Vagina (tissue), 2 donors: ENCODE measurements around the gene SMG7. TPM values are rescaled to one million over a fixed set of nuclear protein-coding genes. Genes with fewer than 3 reads are reported as not detected.

Experiments used
- DNase-seq, 2 donors: peaks; one replicate each; pipeline ENCODE4 v3.0.0-alpha.2; 2017; ENCODE audit errors: extremely low spot score in 2 of 2
- H3K27ac ChIP-seq: fragments of 200-600 bp; sonication (generic); one replicate; pipeline ENCODE4 v1.5.1; 2019
- H3K27me3 ChIP-seq: fragments of 200-600 bp; sonication (generic); one replicate; pipeline ENCODE4 v1.5.1; 2019
- H3K36me3 ChIP-seq, 2 donors: fragments of 200-600 bp; sonication (generic); one replicate each; pipeline ENCODE4 v1.5.1; 2017 to 2019
- H3K4me1 ChIP-seq: fragments of 200-600 bp; sonication (generic); one replicate; pipeline ENCODE4 v1.5.1; 2019
- H3K4me3 ChIP-seq, 2 donors: fragments of 200-600 bp; sonication (generic); 1 replicate in 1 of 2; 2 replicates in 1 of 2; pipeline ENCODE4 v1.5.1; 2016 to 2019
- H3K9me3 ChIP-seq: fragments of 200-600 bp; sonication (generic); one replicate; pipeline ENCODE4 v1.5.1; 2019
- CTCF ChIP-seq, 3 experiments: fragments of 450-650 bp in 2 of 3; fragments of 200-600 bp in 1 of 3; sonication (generic) in 1 of 3; IDR thresholded peaks; one replicate each; pipeline ENCODE4 v1.5.1; 2017 to 2019; ENCODE audit warnings: antibody characterized with exemption in 3 of 3, mild to moderate bottlenecking in 2 of 3, moderate library complexity in 2 of 3
- POLR2A ChIP-seq, 2 donors: fragments of 450-650 bp; IDR thresholded peaks; one replicate each; pipeline ENCODE4 v1.6.1; 2017; ENCODE audit warnings: antibody characterized with exemption in 2 of 2, mild to moderate bottlenecking in 2 of 2, moderate library complexity in 2 of 2
- POLR2AphosphoS5 ChIP-seq, 2 donors: sonication (generic); formaldehyde crosslinking; IDR thresholded peaks; one replicate each; pipeline ENCODE4 v1.9.0; 2017; ENCODE audit warnings: antibody characterized with exemption in 2 of 2, mild to moderate bottlenecking in 2 of 2, low read depth in 1 of 2; ENCODE audit not compliant: insufficient read depth in 1 of 2
- intact Hi-C: fragments of 100-400 bp; cut with DNase I; formaldehyde crosslinking; loops from one replicate; pipeline ENCODE4 v1.15.1; 2023
- total RNA-seq: library from RNA; depleted of rRNA; stranded (reverse); fragments of >200 nt; gene quantifications from one replicate; pipeline ENCODE4 v1.2.3, GENCODE V29; 2016

Gene SMG7
- total RNA-seq, 1 donor from 2014 or later: 48.9 TPM

DNA sequence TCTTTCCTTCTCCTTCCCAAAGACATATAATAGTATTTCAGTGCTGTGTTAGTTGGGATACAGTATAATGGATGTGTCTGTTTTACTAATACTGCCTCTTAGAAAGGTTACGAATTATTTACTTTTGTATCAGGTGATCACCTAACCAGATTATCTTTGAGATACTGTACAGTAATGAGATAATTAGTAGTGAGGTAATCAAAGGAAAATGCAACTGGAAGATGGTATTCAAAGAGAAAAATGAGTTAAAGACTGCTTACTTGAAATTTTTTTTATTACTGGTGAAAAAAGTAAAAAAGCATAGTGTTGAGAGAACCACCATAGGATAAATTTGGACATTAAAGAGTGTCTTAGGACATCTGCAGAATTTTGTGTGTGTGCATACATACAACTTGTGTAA lies 10.9 kb downstream of the SMG7 start:
- DNase-seq: no peak
- intact Hi-C loops: no loop called here
- H3K27me3 ChIP-seq: no peaks in the 10 kb centered on the region
- no peak overlapping the region for H3K27ac ChIP-seq
- peaks cover 38% of the 10 kb centered on the region for H3K4me1 ChIP-seq
- H3K4me3 ChIP-seq: no peak overlapping the region
- no peaks in the 10 kb centered on the region for H3K36me3 ChIP-seq
- no peak for TF ChIP-seq POLR2A (IDR thresholded peaks at IDR 0.05)
- TF ChIP-seq POLR2AphosphoS5 (IDR thresholded peaks at IDR 0.05; ENCODE audit: insufficient read depth in 1 of 2, low read depth in 1 of 2): no peak
- no peak for TF ChIP-seq CTCF (IDR thresholded peaks at IDR 0.05)
- H3K9me3 ChIP-seq: no peaks in the 10 kb centered on the region

DNA sequence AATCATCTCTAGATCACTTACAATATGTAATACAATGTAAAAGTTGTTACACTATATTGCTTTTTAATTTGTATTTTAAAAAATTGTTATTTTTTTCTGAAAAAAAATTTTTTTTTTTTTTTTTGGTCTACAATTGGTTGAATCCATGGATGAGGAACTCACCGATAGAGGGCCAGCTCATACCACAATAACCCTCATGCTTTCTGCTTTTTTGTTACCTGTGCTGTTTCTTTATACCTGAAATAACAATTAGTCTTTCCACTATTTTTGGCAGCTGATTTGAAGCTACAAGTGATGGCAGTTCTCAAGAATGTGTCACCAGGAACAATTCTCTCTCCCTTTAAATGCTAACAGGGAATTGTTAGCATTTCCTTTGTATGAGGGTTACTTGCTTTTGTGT lies 12.0 kb downstream of the SMG7 start:
- intact Hi-C loops: no loop called here
- no peak overlapping the region for H3K4me3 ChIP-seq
- H3K36me3 ChIP-seq: no peaks in the 10 kb centered on the region
- no peak overlapping the region for H3K27ac ChIP-seq
- H3K27me3 ChIP-seq: no peaks in the 10 kb centered on the region
- H3K4me1 ChIP-seq: peaks cover 28% of the 10 kb centered on the region
- H3K9me3 ChIP-seq: no peaks in the 10 kb centered on the region
- no peak for TF ChIP-seq POLR2AphosphoS5 (IDR thresholded peaks at IDR 0.05; ENCODE audit: insufficient read depth in 1 of 2, low read depth in 1 of 2)
- no peak for DNase-seq

DNA sequence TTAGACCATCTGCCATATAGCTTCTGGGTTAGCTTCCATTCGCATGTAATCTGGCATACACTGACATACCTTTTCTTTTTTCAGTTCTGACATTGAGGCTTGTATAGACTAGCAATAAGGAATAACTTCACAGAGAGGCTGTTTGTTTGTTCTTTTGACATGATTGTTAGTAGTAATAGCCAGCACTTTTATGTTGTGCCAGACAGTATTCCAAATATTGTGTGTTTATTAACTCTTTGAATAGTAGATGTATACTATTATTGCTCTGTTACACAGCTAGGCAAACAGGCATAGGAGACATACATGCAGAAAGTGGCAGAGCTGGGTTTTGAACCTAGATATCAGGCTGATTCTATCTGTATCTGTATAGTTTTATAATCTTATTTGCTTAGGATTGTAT lies 12.6 kb downstream of the SMG7 start:
- Histone ChIP-seq H3K9me3 (no peaks in the 10 kb centered on the region), H3K4me1 (peaks cover 22% of the 10 kb centered on the region), H3K36me3 (no peaks in the 10 kb centered on the region), H3K27ac (no peak overlapping the region), H3K27me3 (no peaks in the 10 kb centered on the region), H3K4me3 (no peak overlapping the region)
- intact Hi-C loops: no loop called here
- no peak for TF ChIP-seq POLR2AphosphoS5 (IDR thresholded peaks at IDR 0.05; ENCODE audit: insufficient read depth in 1 of 2, low read depth in 1 of 2)
- no peak for TF ChIP-seq CTCF (IDR thresholded peaks at IDR 0.05)
- no peak for TF ChIP-seq POLR2A (IDR thresholded peaks at IDR 0.05)
- DNase-seq: no peak

GRCh38 chr1:183487674-183488442 lies 15.6 kb downstream of the SMG7 start:
- no peak for DNase-seq
- no peak overlapping the region for H3K27ac ChIP-seq
- no peak for TF ChIP-seq POLR2A (IDR thresholded peaks at IDR 0.05)
- TF ChIP-seq CTCF (IDR thresholded peaks at IDR 0.05): no peak
- TF ChIP-seq POLR2AphosphoS5 (IDR thresholded peaks at IDR 0.05; ENCODE audit: insufficient read depth in 1 of 2, low read depth in 1 of 2): no peak
- H3K4me1 ChIP-seq: peaks cover 8% of the 10 kb centered on the region
- no peaks in the 10 kb centered on the region for H3K36me3 ChIP-seq
- no peaks in the 10 kb centered on the region for H3K27me3 ChIP-seq
- H3K9me3 ChIP-seq: no peaks in the 10 kb centered on the region
- intact Hi-C loops: no loop called here
- no peak overlapping the region for H3K4me3 ChIP-seq

GRCh38 chr1:183490932-183491331 lies 18.6 kb downstream of the SMG7 start:
- DNase-seq: no peak
- H3K4me3 ChIP-seq: no peak overlapping the region
- H3K36me3 ChIP-seq: no peaks in the 10 kb centered on the region
- no peaks in the 10 kb centered on the region for H3K27me3 ChIP-seq
- H3K27ac ChIP-seq: no peak overlapping the region
- peaks cover 6% of the 10 kb centered on the region for H3K4me1 ChIP-seq
- intact Hi-C loops: no loop called here
- no peak for TF ChIP-seq POLR2A (IDR thresholded peaks at IDR 0.05)
- H3K9me3 ChIP-seq: no peaks in the 10 kb centered on the region

DNA sequence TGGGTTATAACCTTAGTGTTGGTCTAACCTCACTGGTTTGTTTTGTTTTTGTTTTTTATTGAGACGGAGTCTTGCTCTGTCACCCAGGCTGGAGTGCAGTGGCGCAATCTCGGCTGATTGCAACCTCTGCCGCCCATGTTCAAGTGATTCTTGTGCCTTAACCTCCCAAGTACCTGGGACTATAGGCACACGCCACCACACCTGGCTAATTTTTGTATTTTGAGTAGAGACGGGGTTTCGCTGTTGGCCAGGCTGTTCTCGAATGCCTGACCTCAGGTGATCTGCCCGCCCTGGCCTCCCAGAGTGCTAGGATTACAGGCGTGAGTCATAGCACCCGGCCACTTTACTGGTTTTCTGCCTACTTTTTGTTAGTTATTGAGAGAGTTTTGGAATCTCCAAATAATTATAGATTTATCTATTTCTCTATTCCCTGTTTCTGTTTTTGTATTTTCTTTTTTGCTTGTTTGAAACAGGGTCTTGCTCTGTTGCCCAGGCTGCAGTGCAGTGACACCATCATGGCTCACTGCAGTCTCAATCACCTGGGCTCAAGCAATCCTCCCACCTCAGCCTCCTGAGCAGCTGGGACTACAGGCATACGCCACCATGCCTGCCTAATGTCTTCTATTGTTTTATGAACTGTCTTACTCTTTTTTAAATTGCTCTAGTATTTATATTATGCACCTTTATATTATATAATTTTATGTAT lies 21.4 kb downstream of the SMG7 start:
- Histone ChIP-seq H3K9me3 (no peaks in the 10 kb centered on the region), H3K4me1 (peaks cover 12% of the 10 kb centered on the region), H3K36me3 (no peaks in the 10 kb centered on the region), H3K27me3 (no peaks in the 10 kb centered on the region), H3K27ac (no peak overlapping the region), H3K4me3 (no peak overlapping the region)
- no peak for TF ChIP-seq POLR2A (IDR thresholded peaks at IDR 0.05)
- TF ChIP-seq POLR2AphosphoS5 (IDR thresholded peaks at IDR 0.05; ENCODE audit: insufficient read depth in 1 of 2, low read depth in 1 of 2): no peak
- no peak for TF ChIP-seq CTCF (IDR thresholded peaks at IDR 0.05)
- intact Hi-C loops: no loop called here
- no peak for DNase-seq
